T-helper 2 cell treated with Interferon-gamma antibody and Interleukin-4, amounts not matched to agents 5 μg/mL and 100 μg/mL, for 36 hours (primary cell): ENCODE results near the gene CAMK1D.
"Not testable (repeated sequence)": the region's sequence is repeated elsewhere in the genome, so short reads cannot be mapped to it uniquely, and the experiment has no call there.

Experiments
- DNase-seq: peaks from one replicate; pipeline ENCODE4 v3.0.0; 2021; ENCODE audit warnings: low spot score
- H3K27ac Mint-ChIP-seq: one replicate; pipeline ENCODE4 v1.8.0; 2021; ENCODE audit warnings: mild to moderate bottlenecking, mixed read lengths
- H3K27me3 Mint-ChIP-seq: one replicate; pipeline ENCODE4 v1.8.0; 2021; ENCODE audit warnings: low read depth, mixed read lengths
- H3K36me3 Mint-ChIP-seq: one replicate; pipeline ENCODE4 v1.8.0; 2021; ENCODE audit warnings: low read depth, mixed read lengths
- H3K4me1 Mint-ChIP-seq: one replicate; pipeline ENCODE4 v1.8.0; 2021; ENCODE audit warnings: low read depth, mixed read lengths
- H3K4me3 Mint-ChIP-seq: one replicate; pipeline ENCODE4 v1.8.0; 2022; ENCODE audit warnings: mild to moderate bottlenecking, moderate library complexity, mixed read lengths
- H3K9me3 Mint-ChIP-seq: one replicate; pipeline ENCODE4 v1.8.0; 2021; ENCODE audit warnings: mixed read lengths

Gene CAMK1D

DNA sequence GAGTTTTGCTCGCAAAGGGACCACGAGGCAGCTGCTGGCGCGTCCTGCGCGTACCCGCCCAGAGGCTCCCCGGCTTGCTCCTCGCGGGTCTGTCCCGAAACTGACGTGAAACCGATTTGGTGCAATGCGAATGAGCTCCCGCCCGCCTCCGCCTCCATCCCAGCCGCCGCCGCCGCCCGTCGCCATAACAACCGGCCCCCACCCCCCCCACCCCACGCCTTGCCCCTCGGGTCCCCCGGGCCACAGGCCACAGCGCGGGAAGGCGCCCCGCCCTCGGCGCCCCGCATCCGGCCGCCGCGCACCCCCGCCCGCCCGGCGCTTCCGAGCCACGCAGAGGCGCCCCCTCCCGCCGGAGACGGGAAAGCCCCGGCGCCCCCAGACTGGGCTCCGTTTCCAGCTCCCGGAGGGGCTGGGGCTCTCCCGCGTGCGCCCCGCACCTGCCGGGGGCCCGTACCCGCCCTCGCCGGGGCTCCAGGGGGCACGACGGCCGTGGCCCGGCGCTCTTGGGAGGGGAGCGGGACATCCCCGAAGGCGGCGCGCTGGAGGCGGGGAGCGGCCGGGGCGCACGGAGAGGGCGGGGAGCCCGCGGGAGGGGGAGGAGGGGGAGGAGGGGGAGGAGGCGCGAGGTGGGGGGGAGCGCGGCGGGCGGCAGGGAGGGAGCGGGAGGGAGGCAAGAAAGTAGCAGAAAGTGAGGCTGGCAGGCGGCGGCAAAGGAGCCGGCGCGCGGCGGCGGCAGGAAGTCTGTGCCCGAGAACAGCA is at the start of gene CAMK1D:
Gene CAMK1D (plus strand): TSS at position 678 of the 759 bp plus-strand sequence.
- peak within 1 kb of the TSS; percentile 94 for H3K4me3 Mint-ChIP-seq
- H3K9me3 Mint-ChIP-seq = no peaks in the 10 kb centered on the region
- H3K36me3 Mint-ChIP-seq = no peaks in the 10 kb centered on the region
- peak within 1 kb of the TSS; percentile 95 for H3K27ac Mint-ChIP-seq
- peaks cover 50% of the 10 kb centered on the region for H3K27me3 Mint-ChIP-seq
- H3K4me1 Mint-ChIP-seq = peaks cover 20% of the 10 kb centered on the region
- peak; percentile 81 for DNase-seq

DNA sequence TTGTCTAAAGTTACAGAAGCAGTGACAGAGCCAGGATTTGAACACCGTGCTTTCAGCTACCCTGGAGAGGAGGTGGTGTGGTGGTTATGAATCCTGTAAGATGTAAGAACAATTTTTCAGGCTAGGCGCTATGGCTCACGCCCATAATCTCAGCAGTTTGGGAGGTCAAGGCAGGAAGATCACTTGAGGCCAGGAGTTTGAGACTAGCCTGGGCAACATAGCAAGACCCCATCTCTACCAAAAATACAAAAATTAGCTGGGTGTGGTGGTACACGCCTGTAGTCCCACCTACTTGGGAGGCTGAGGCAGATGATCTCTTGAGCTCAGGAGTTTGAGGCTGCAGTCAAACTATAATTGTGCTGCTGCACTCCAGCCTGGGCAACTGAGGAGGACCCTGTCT is 48.3 kb upstream of the CAMK1D start:
- H3K4me3 Mint-ChIP-seq, H3K4me1 Mint-ChIP-seq, H3K27me3 Mint-ChIP-seq, H3K27ac Mint-ChIP-seq, H3K36me3 Mint-ChIP-seq, DNase-seq, H3K9me3 Mint-ChIP-seq: not testable (repeated sequence)

- Mint-ChIP-seq H3K36me3 (no peaks in the 10 kb centered on the region), H3K4me3 (no peak overlapping the region), H3K27ac (no peak overlapping the region), H3K4me1 (no peaks in the 10 kb centered on the region), H3K9me3 (no peaks in the 10 kb centered on the region), H3K27me3 (no peaks in the 10 kb centered on the region)
- DNase-seq = no peak
These were observed 41.3 kb upstream of the CAMK1D start for GRCh38 chr10:12308057-12308456.

GRCh38 chr10:12308736-12309375 is 40.5 kb upstream of the CAMK1D start:
- no peaks in the 10 kb centered on the region for H3K9me3 Mint-ChIP-seq
- no peaks in the 10 kb centered on the region for H3K27me3 Mint-ChIP-seq
- no peaks in the 10 kb centered on the region for H3K36me3 Mint-ChIP-seq
- no peak for DNase-seq
- no peak overlapping the region for H3K4me3 Mint-ChIP-seq
- no peak overlapping the region for H3K27ac Mint-ChIP-seq
- no peaks in the 10 kb centered on the region for H3K4me1 Mint-ChIP-seq

DNA sequence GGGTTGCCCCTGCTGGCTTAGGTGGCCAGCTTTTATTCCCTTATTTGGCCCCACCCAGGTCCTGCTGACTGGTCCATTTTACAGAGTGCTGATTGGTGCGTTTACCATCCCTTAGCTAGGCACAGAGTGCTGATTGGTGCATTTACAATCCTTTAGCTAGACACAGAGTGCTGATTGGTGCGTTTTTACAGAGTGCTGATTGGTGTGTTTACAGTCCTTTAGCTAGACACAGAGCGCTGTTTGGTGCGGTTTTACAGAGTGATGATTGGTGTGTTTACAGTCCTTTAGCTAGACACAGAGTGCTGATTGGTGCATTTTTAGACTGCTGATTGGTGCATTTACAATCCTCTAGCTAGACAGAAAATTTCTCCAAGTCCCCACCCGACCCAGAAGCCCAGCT is 39.6 kb upstream of the CAMK1D start:
- H3K4me1 Mint-ChIP-seq, H3K36me3 Mint-ChIP-seq, H3K27ac Mint-ChIP-seq: not testable (repeated sequence)

DNA sequence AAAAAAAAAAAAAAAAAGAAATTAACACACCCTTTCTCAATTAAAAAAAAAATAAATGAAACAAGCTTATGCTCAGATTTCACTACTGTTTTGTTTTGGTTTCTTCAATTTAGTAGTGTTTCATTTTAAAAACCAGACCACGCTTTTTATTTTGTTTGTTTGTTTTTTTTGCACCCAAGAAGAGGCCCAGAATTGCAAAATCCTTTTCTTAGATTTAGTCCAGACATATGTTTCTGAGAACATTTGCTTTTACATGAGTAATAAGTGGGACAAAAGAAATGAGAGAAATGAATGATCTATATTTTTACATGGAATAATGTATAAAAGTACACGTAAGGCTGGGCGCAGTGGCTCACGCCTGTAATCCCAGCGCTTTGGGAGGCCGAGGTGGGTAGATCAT is 34.5 kb upstream of the CAMK1D start:
- Mint-ChIP-seq H3K4me1 (no peaks in the 10 kb centered on the region), H3K27me3 (no peaks in the 10 kb centered on the region), H3K27ac (no peak overlapping the region), H3K36me3 (no peaks in the 10 kb centered on the region), H3K4me3 (no peak overlapping the region), H3K9me3 (no peaks in the 10 kb centered on the region)
- no peak for DNase-seq

More for the DNA sequence above, 39.6 kb upstream of the CAMK1D start:
- not testable (repeated sequence) for H3K9me3 Mint-ChIP-seq, H3K27me3 Mint-ChIP-seq, H3K4me3 Mint-ChIP-seq, DNase-seq

GRCh38 chr10:12319076-12319475 is 30.3 kb upstream of the CAMK1D start:
- Mint-ChIP-seq H3K36me3 (no peaks in the 10 kb centered on the region), H3K4me1 (no peaks in the 10 kb centered on the region), H3K27ac (no peak overlapping the region), H3K27me3 (no peaks in the 10 kb centered on the region), H3K4me3 (no peak overlapping the region), H3K9me3 (no peaks in the 10 kb centered on the region)
- DNase-seq = no peak

- Mint-ChIP-seq H3K27ac (no peak overlapping the region), H3K4me1 (no peaks in the 10 kb centered on the region), H3K4me3 (no peak overlapping the region), H3K27me3 (no peaks in the 10 kb centered on the region), H3K9me3 (no peaks in the 10 kb centered on the region), H3K36me3 (no peaks in the 10 kb centered on the region)
- no peak for DNase-seq
These were observed 28.5 kb upstream of the CAMK1D start for GRCh38 chr10:12320892-12321291.

DNA sequence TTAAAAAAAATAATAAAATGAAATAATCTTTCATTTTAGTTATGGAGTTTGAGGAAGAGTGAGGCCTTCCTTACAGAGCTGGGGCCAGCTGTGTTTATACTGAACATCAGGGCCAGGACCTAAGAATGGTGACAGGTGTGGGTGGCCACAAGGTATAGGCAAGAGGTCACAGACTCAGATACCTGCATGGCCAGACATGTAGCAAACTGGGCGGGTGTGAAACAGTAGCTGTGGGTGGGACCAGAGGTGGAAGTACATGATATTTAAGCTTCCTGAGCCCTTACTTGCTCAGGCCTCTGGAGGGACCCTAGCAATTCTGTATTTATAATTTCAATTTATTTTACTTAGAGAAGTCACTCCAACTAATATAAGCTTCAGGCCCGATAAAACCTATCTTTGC is 27.7 kb upstream of the CAMK1D start:
- Mint-ChIP-seq H3K4me3 (no peak overlapping the region), H3K9me3 (no peaks in the 10 kb centered on the region)
- DNase-seq = no peak

DNA sequence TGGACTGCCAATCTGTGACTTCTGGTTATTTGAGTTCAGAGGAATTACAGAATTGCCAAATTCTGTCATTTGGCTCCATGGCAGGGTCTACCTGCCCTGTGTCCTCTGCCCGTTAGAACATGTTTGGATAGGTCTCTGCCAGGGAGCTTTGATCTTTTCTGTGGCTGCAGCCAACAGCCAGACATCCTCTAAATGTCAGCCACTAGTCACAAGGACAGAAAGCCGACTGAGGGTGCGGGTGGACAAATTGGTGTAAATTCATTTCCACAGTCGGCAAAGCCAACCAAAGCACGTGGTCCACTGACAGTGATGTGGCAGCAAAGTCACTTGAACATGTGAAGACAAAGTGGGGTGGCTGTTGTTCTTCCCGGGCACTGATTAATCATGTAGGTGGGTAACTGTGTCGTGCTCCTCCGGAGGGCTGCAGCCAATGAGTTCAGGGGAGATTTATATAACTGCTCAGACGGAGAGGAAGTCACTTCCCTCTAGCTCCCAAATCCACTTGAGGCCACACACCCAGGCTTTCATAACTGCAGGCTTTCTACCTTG is 26.7 kb upstream of the CAMK1D start:
- DNase-seq = no peak
- H3K9me3 Mint-ChIP-seq = no peaks in the 10 kb centered on the region
- H3K4me3 Mint-ChIP-seq = no peak overlapping the region
- no peaks in the 10 kb centered on the region for H3K36me3 Mint-ChIP-seq
- H3K4me1 Mint-ChIP-seq = no peaks in the 10 kb centered on the region
- H3K27me3 Mint-ChIP-seq = no peaks in the 10 kb centered on the region
- no peak overlapping the region for H3K27ac Mint-ChIP-seq

More for the DNA sequence above, 27.7 kb upstream of the CAMK1D start:
- no peaks in the 10 kb centered on the region for H3K27me3 Mint-ChIP-seq
- no peaks in the 10 kb centered on the region for H3K4me1 Mint-ChIP-seq
- no peaks in the 10 kb centered on the region for H3K36me3 Mint-ChIP-seq
- H3K27ac Mint-ChIP-seq = no peak overlapping the region

GRCh38 chr10:12324530-12324929 is 24.8 kb upstream of the CAMK1D start:
- no peak overlapping the region for H3K4me3 Mint-ChIP-seq
- H3K4me1 Mint-ChIP-seq = no peaks in the 10 kb centered on the region
- H3K27me3 Mint-ChIP-seq = no peaks in the 10 kb centered on the region
- H3K9me3 Mint-ChIP-seq = no peaks in the 10 kb centered on the region
- DNase-seq = no peak
- no peak overlapping the region for H3K27ac Mint-ChIP-seq
- H3K36me3 Mint-ChIP-seq = no peaks in the 10 kb centered on the region

- DNase-seq = no peak
- H3K36me3 Mint-ChIP-seq = no peaks in the 10 kb centered on the region
- no peaks in the 10 kb centered on the region for H3K4me1 Mint-ChIP-seq
- no peak overlapping the region for H3K4me3 Mint-ChIP-seq
- H3K27me3 Mint-ChIP-seq = no peaks in the 10 kb centered on the region
- no peaks in the 10 kb centered on the region for H3K9me3 Mint-ChIP-seq
- H3K27ac Mint-ChIP-seq = no peak overlapping the region
These were observed 22.3 kb upstream of the CAMK1D start for GRCh38 chr10:12327074-12327473.

- Mint-ChIP-seq H3K4me1 (no peaks in the 10 kb centered on the region), H3K27me3 (no peaks in the 10 kb centered on the region), H3K27ac (no peak overlapping the region), H3K9me3 (no peaks in the 10 kb centered on the region), H3K4me3 (no peak overlapping the region), H3K36me3 (no peaks in the 10 kb centered on the region)
- no peak for DNase-seq
These were observed 21.9 kb upstream of the CAMK1D start for GRCh38 chr10:12327476-12327875.

DNA sequence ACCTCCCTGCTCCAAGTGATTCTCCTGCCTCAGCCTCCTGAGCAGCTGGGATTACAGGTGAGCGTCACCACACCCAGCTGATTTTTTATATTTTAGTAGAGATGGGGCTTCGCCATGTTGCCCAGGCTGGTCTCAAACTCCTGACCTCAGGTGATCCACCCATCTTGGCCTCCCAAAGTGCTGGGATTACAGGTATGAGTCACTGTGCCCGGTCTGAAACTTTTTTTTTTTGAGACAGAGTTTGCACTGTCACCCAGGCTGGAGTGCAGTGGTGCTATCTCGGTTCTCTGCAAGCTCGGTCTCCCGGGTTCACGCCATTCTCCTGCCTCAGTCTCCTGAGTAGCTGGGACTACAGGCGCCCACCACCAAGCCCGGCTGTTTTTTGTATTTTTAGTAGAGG is 21.0 kb upstream of the CAMK1D start:
- H3K27ac Mint-ChIP-seq, H3K36me3 Mint-ChIP-seq, H3K4me3 Mint-ChIP-seq, H3K9me3 Mint-ChIP-seq, DNase-seq, H3K4me1 Mint-ChIP-seq, H3K27me3 Mint-ChIP-seq: not testable (repeated sequence)
